Skeletal muscle satellite cell (primary cell): ENCODE measurements around the gene BMP7.

Experiments used
- H3K27me3 ChIP-seq: 2 replicates; pipeline ENCODE4 v1.7.0; 2013; ENCODE audit warnings: low read length; ENCODE audit not compliant: control insufficient read depth, insufficient read depth
- H3K36me3 ChIP-seq: 2 replicates; pipeline ENCODE4 v1.7.0; 2013; ENCODE audit warnings: mild to moderate bottlenecking, control low read depth, low read length; ENCODE audit not compliant: insufficient read depth
- H3K4me1 ChIP-seq: 2 replicates; pipeline ENCODE4 v1.7.0; 2013; ENCODE audit warnings: low read length; ENCODE audit not compliant: control insufficient read depth, insufficient read depth
- H3K4me2 ChIP-seq: 2 replicates; pipeline ENCODE4 v1.7.0; 2013; ENCODE audit warnings: mild to moderate bottlenecking, low read length
- H3K4me3 ChIP-seq: 2 replicates; pipeline ENCODE4 v1.7.0; 2013; ENCODE audit warnings: low read length
- H3K9ac ChIP-seq: 2 replicates; pipeline ENCODE4 v1.7.0; 2013; ENCODE audit warnings: mild to moderate bottlenecking, low read depth, low read length, moderate library complexity
- H3K9me3 ChIP-seq: replicated peaks from 2 replicates; pipeline ENCODE4 v1.7.0; 2013; ENCODE audit warnings: mild to moderate bottlenecking, control low read depth, low read length

The BMP7 gene

DNA sequence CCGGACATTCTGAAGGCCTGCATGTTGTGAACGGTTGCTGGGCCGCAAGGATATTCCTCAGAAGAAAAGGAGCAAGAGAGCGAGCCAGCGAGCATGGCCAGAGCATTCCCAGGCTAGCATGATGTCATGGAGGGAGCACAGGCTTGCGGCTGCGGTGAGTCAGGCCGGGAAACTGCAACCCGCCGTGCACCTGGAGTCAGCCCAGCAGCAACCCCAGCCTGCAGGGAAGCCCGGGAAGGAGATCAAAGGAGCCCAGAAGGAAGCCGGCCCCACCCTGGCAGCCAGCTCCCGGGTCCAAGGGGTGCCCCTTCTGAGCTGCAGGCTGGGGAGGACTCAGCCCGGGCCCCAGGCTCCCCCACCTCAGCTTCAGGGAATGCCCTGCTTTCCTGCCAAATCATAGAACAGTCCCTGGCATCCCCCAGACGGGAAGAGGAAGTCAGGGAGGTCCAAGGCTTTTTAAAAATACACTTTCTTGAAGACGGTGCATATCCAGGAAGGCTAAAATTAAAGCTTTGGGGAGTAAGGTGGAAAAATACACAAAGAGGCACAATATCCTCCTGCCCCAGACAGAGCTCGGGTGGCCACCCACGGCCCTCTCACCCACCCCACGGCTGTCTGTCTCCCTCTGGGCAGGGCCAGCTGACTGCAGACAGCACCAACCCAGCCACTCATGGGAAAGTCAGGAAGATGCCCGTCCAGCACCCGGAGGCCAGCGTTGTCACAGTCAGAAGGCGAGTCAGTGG is 53.7 kb downstream of the BMP7 start:
- Histone ChIP-seq H3K36me3 (no peaks in the 10 kb centered on the region), H3K4me2 (no peak overlapping the region), H3K27me3 (no peaks in the 10 kb centered on the region), H3K9ac (no peak overlapping the region), H3K9me3 (no peaks in the 10 kb centered on the region), H3K4me3 (no peak overlapping the region), H3K4me1 (no peaks in the 10 kb centered on the region)

DNA sequence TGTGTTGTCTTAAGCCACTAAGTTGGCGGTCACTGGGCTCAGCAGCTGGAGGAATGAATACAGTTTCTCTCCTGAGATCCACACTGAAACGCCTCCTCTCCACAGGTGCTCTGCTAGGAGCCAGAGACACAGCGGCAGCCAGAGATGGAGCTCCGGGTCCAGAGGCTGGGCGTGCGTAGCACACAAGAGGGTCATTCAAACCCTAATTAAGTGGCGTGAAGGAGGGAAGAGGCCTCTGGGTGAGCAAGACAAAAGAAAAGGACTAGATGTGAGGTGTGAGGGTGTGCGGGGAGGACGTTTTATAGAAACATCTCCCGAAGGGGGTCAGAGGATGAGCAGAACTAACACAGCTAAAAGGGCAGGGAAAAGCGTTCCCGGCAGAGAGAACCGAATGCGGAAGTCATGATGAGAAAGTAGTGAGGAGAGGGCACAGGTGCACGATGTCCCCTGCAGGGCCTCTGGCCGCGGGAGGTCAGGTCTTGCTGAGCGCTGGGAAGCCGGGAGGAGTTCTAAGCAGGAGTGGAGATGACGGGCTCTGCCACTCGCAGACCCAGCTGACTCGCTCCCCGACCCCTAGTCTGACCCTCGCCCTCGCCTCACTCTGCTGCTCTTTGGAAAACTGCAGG is 54.4 kb downstream of the BMP7 start:
- H3K4me3 ChIP-seq, result no peak overlapping the region
- no peaks in the 10 kb centered on the region for H3K36me3 ChIP-seq
- peaks cover 3% of the 10 kb centered on the region for H3K9me3 ChIP-seq
- H3K27me3 ChIP-seq, result no peaks in the 10 kb centered on the region
- no peak overlapping the region for H3K4me2 ChIP-seq
- no peaks in the 10 kb centered on the region for H3K4me1 ChIP-seq
- H3K9ac ChIP-seq, result no peak overlapping the region

DNA sequence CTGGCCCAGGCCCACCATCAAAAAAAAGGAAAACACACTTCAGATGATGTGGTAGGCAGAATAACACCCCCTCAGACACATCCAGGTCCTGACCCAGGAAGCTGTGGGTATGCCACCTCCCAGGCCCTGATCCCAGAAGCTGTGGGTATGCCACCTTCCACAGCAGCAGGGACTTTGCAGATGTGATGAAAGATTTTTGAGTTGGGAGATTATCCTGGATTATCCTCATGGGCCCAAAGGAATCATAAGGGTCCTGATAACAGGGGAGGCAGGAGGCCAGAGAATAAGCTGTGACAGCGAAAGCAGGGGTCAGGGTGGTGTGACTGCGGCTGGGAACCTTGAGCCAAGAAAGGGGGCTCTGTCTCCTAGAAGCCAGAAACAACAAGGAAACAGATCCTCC is 55.0 kb downstream of the BMP7 start:
- peaks cover 7% of the 10 kb centered on the region for H3K9me3 ChIP-seq
- no peak overlapping the region for H3K9ac ChIP-seq
- H3K4me2 ChIP-seq, result no peak overlapping the region
- no peaks in the 10 kb centered on the region for H3K4me1 ChIP-seq
- no peaks in the 10 kb centered on the region for H3K36me3 ChIP-seq
- no peaks in the 10 kb centered on the region for H3K27me3 ChIP-seq
- no peak overlapping the region for H3K4me3 ChIP-seq

DNA sequence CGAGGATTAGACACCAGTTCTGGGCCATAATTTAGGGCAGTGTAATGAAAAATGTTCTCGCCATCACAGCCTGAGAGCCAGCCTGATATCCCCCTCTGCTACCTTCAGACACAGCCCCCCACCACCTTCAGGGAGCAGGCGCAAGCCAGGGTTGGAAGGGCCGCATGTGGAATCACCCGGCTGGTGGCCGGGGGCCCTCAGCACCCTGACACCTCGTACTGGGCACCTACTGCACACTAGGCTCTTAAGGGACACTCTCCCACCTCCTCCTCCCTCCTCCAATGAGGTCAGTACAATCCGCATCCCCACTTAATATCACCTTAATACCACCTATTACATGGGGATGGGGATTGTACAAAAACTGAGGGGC is 55.5 kb downstream of the BMP7 start:
- H3K27me3 ChIP-seq, result no peaks in the 10 kb centered on the region
- H3K4me1 ChIP-seq, result no peaks in the 10 kb centered on the region
- no peaks in the 10 kb centered on the region for H3K36me3 ChIP-seq
- no peak overlapping the region for H3K4me2 ChIP-seq
- no peak overlapping the region for H3K9ac ChIP-seq
- H3K4me3 ChIP-seq, result no peak overlapping the region
- peaks cover 7% of the 10 kb centered on the region for H3K9me3 ChIP-seq

DNA sequence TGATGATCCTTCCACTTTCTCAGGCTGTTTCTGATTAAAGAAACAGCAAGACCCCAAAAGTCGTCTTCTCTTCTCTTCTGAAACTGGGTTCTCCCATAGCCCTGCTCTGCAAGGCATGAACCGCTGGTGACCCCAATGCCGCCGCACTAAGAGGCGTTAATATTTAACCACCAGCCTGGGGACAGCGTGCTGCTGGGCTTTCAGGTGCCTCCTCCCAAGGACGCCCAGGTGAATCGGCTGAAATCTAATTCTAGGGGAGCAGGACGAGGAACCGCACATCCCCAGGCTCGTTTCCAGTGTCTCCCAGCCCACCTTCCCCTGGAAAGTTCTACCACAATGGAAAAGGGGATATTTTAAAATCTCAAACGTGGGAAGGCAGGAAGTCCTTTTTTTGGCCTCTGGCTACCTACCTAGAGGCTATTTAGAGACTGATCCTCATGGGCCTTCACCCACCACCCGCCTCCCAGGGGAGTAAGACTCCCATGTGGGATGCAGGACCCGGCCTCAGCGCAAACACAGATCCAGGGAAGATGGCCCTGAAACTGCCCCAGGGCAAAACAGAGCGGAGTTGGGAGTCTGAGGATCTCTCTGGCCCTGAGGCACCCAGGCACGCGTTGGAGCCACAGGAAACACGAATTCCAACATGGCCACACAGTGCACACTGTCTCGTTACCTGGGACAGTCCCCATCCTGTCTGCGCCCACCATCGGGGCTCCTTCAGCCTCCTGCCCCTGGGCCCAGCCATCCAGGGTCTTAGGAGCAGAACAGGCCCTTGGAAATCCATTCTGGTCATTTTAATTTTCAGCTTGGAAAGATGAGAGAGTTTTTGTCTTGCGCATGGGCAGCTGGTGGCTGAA is 56.2 kb downstream of the BMP7 start:
- no peak overlapping the region for H3K4me3 ChIP-seq
- no peaks in the 10 kb centered on the region for H3K4me1 ChIP-seq
- no peaks in the 10 kb centered on the region for H3K27me3 ChIP-seq
- H3K36me3 ChIP-seq, result no peaks in the 10 kb centered on the region
- no peak overlapping the region for H3K9ac ChIP-seq
- no peak overlapping the region for H3K4me2 ChIP-seq
- H3K9me3 ChIP-seq, result peaks cover 7% of the 10 kb centered on the region

DNA sequence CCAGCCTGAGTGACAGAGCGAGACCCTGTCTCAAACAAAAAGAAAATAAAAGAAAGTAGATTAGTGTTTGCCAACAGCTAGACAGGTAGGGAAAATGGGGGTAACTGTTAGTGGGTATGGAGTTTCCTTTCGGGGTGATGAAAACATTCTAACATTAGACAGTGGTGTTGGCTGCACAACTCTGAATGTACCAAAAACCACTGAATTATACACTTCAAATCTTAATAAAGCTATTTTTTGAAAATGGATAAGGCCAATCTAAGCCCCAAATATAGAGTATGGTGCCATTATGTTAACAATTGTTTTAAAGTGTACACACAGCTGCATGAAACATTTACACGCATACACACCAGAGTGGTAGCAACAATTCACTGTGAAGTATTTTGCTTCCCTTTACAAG is 57.0 kb downstream of the BMP7 start:
- no peaks in the 10 kb centered on the region for H3K27me3 ChIP-seq
- H3K4me2 ChIP-seq, result no peak overlapping the region
- H3K9ac ChIP-seq, result no peak overlapping the region

DNA sequence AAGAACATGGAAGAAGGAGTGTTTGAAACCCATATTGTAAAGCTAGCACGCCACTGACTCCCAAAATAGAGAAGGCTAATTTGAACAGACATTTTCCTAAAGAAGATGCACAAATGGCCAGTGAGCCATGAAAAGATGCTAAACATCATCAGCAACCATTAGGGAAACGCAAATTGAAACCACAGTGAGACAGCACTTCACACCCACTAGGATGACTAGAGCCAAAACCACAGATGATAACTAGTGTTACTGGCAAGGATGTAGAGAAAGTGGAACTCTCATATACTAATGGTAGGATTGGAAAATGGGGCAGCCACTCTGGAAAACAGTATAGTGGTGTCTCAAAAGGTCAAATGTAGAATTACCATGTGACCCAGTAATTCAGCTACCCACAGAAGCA is 58.2 kb downstream of the BMP7 start:
- Histone ChIP-seq H3K4me1 (no peaks in the 10 kb centered on the region), H3K4me3 (no peak overlapping the region), H3K27me3 (no peaks in the 10 kb centered on the region), H3K9me3 (peaks cover 10% of the 10 kb centered on the region), H3K36me3 (no peaks in the 10 kb centered on the region), H3K4me2 (no peak overlapping the region), H3K9ac (no peak overlapping the region)

More for the DNA sequence above, 57.0 kb downstream of the BMP7 start:
- H3K36me3 ChIP-seq, result no peaks in the 10 kb centered on the region
- H3K9me3 ChIP-seq, result peaks cover 7% of the 10 kb centered on the region
- no peaks in the 10 kb centered on the region for H3K4me1 ChIP-seq
- no peak overlapping the region for H3K4me3 ChIP-seq

DNA sequence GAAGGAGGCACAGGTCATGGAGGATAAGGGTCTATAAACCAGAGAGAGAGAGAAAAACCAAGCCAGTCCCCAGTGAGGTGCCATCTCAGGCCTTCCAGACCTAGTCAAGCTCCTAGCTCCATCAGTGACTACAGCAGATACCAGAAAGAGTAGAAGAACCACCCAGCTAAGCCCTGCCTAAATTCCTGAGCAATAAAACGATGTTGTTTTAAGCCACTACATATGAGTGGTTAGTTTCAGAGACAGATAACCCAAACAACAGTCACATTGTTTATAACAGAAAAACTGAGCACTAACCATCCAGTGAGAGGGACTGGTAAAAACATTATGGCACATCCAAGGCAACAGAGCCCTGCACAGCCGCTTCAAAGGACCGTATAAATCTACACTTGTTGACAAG is 59.2 kb downstream of the BMP7 start:
- no peaks in the 10 kb centered on the region for H3K27me3 ChIP-seq
- H3K4me2 ChIP-seq, result no peak overlapping the region
- no peak overlapping the region for H3K9ac ChIP-seq
- H3K36me3 ChIP-seq, result no peaks in the 10 kb centered on the region
- H3K9me3 ChIP-seq, result peaks cover 10% of the 10 kb centered on the region
- no peaks in the 10 kb centered on the region for H3K4me1 ChIP-seq
- no peak overlapping the region for H3K4me3 ChIP-seq

DNA sequence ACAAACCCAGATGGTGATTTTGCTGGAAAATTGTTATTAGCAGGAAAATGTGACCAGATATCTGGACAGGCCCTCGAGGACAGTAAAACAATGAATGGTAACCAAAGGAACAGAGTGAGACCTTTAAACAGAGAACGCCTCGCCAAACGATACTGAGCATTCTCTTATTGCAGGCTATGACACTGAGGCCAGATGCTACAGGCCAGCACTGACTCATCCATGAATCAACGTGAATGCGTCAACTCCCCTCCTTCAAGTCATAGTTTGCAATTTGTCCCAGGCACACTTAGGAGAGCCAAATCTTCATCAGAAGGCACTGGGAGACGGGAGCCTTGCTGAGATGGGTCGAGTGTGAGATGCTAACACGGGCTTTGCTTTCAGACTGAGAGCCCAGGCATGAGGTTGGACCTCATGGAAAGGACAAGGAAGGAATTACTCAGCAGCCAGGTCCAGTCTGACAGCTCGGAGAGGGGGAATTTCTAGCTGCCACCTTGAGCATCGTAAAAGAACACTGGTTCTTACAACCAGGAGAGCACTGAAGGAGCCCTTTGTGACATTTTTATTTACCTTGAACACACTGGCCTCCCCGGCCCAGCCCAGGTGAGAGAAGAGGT is 60.7 kb downstream of the BMP7 start:
- H3K36me3 ChIP-seq, result no peaks in the 10 kb centered on the region
- H3K27me3 ChIP-seq, result no peaks in the 10 kb centered on the region

DNA sequence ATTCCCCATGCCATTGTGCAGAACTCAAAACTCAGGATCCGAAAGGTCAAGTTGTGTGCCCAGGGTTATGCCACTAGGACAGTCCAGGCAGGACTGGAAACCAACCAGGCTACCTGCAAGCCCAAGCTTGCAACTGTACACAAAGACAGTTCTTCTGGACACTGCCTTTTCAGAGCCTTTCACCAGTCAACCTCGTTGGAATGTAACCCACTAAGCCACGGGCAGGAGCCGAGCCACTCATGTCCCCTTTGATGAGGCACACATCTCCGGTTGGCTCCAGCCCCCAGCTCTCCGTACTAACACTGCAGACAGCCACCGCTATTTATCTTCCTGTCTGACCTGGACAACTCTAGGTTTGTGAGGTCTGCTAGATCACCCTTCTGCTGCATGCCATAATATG is 62.5 kb downstream of the BMP7 start:
- no peaks in the 10 kb centered on the region for H3K4me1 ChIP-seq
- H3K27me3 ChIP-seq, result no peaks in the 10 kb centered on the region
- peaks cover 10% of the 10 kb centered on the region for H3K9me3 ChIP-seq
- no peak overlapping the region for H3K4me2 ChIP-seq
- no peak overlapping the region for H3K9ac ChIP-seq
- no peak overlapping the region for H3K4me3 ChIP-seq
- no peaks in the 10 kb centered on the region for H3K36me3 ChIP-seq

More for the DNA sequence above, 60.7 kb downstream of the BMP7 start:
- no peak overlapping the region for H3K4me3 ChIP-seq
- no peak overlapping the region for H3K9ac ChIP-seq
- H3K4me1 ChIP-seq, result no peaks in the 10 kb centered on the region
- no peak overlapping the region for H3K4me2 ChIP-seq
- H3K9me3 ChIP-seq, result peaks cover 10% of the 10 kb centered on the region

DNA sequence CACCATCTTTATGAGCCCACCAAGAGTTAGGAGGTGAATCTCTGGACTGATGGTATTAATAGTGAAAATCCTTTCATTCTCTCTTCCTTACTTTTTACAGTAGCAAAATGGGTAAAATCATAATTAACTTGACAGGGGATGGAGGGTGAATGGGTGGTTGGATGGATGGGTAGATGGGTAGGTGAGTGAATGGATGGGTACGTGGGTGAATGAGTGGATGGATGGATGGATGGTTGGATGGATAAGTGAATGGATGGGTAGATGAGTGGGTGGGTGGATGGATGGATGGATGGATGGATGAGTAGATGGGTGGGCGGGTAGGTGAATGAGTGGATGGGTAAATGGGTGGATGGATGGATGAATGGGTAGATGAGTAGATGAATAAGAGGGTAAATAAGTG is 63.2 kb downstream of the BMP7 start:
- H3K4me2 ChIP-seq, result no peak overlapping the region
- no peaks in the 10 kb centered on the region for H3K36me3 ChIP-seq
- H3K9ac ChIP-seq, result no peak overlapping the region
- no peaks in the 10 kb centered on the region for H3K27me3 ChIP-seq
- H3K4me1 ChIP-seq, result no peaks in the 10 kb centered on the region
- H3K9me3 ChIP-seq, result peaks cover 10% of the 10 kb centered on the region
- no peak overlapping the region for H3K4me3 ChIP-seq
